K562 (cell line): ENCODE results near the gene PRKAG2. TPM values are rescaled to one million over a fixed set of nuclear protein-coding genes. Genes with fewer than 3 reads are reported as not detected.
A peak's percentile ranks its signal among the peaks of the same experiment; 100 is the strongest.

Experiments
- ARID1B ChIP-seq: fragments of 450-650 bp; IDR thresholded peaks from 2 replicates; pipeline ENCODE4 v1.6.1; 2016; ENCODE audit warnings: antibody characterized with exemption, mild to moderate bottlenecking, inconsistent platforms
- ARID4B ChIP-seq: sonication (generic); formaldehyde crosslinking; IDR thresholded peaks from 2 replicates; pipeline ENCODE4 v1.8.0; 2022; ENCODE audit warnings: mild to moderate bottlenecking, missing genetic modification reagents
- BHLHE40 ChIP-seq: IDR thresholded peaks from 2 replicates; pipeline ENCODE4 v1.6.1; 2011; ENCODE audit warnings: low read length, improper control_type of control experiment
- BRD4 ChIP-seq: fragments of 200-600 bp; sonication (generic); IDR thresholded peaks from 2 replicates; pipeline ENCODE4 v1.6.1; 2017; ENCODE audit warnings: inconsistent platforms
- CBX3 ChIP-seq, 2 experiments: IDR thresholded peaks; 1 replicate in 1 of 2; 2 replicates in 1 of 2; pipeline ENCODE4 v1.6.1; 2012; ENCODE audit warnings: inconsistent platforms in 2 of 2, low read length in 2 of 2, borderline replicate concordance in 1 of 2, control low read depth in 1 of 2
- E4F1 ChIP-seq: fragments of 250-450 bp; sonication (Bioruptor Pico); IDR thresholded peaks from 2 replicates; pipeline ENCODE4 v1.5.0; 2021; ENCODE audit warnings: mild to moderate bottlenecking, borderline replicate concordance
- HMGXB4 ChIP-seq: sonication (generic); formaldehyde crosslinking; IDR thresholded peaks from 2 replicates; pipeline ENCODE4 v1.8.1; 2023; ENCODE audit warnings: mild to moderate bottlenecking, missing genetic modification reagents
- LARP7 ChIP-seq: fragments of 450-650 bp; IDR thresholded peaks from 2 replicates; pipeline ENCODE4 v1.6.1; 2016
- NONO ChIP-seq, 2 experiments: fragments of 200-400 bp in 1 of 2; fragments of 450-650 bp in 1 of 2; formaldehyde crosslinking in 1 of 2; IDR thresholded peaks; 2 replicates each; pipeline ENCODE4 v1.6.1; 2017; ENCODE audit warnings: low read depth in 2 of 2, mild to moderate bottlenecking in 2 of 2, moderate library complexity in 2 of 2, low read length in 1 of 2
- RUNX1 ChIP-seq: sonication (generic); IDR thresholded peaks from 2 replicates; pipeline ENCODE4 v1.6.1; 2016; ENCODE audit warnings: antibody characterized with exemption, low read depth
- SETDB1 ChIP-seq: IDR thresholded peaks from one replicate; pipeline ENCODE4 v1.6.1; 2012; ENCODE audit warnings: low read length, control low read depth, inconsistent platforms
- SMARCB1 ChIP-seq: IDR thresholded peaks from 2 replicates; pipeline ENCODE4 v1.6.1; 2011; ENCODE audit warnings: improper control_type of control experiment, low read depth; ENCODE audit not compliant: insufficient read length
- SREBF2 ChIP-seq: sonication (generic); formaldehyde crosslinking; IDR thresholded peaks from 2 replicates; pipeline ENCODE4 v1.4.0; 2020; ENCODE audit warnings: mild to moderate bottlenecking, missing genetic modification reagents
- TEAD2 ChIP-seq: fragments of 450-650 bp; IDR thresholded peaks from 2 replicates; pipeline ENCODE4 v1.6.1; 2016; ENCODE audit warnings: missing genetic modification characterization, control low read depth, missing compliant biosample characterization
- ZBTB1 ChIP-seq: sonication (generic); formaldehyde crosslinking; IDR thresholded peaks from 2 replicates; pipeline ENCODE4 v1.8.1; 2023; ENCODE audit warnings: missing genetic modification reagents, low read depth, mild to moderate bottlenecking, borderline replicate concordance
- ZNF740 ChIP-seq, 3 experiments: fragments of 200-800 bp in 1 of 3; sonication (Bioruptor generic) in 1 of 3; sonication (generic) in 1 of 3; formaldehyde crosslinking in 1 of 3; IDR thresholded peaks; 2 replicates each; pipeline versions ENCODE4 v1.6.1 to v1.8.0; 2016 to 2022; ENCODE audit warnings: mild to moderate bottlenecking in 2 of 3, missing compliant biosample characterization in 2 of 3, missing genetic modification characterization in 2 of 3, missing genetic modification reagents in 1 of 3
- ZNF830 ChIP-seq: fragments of 250-450 bp; sonication (Bioruptor Pico); IDR thresholded peaks from 2 replicates; pipeline ENCODE4 v1.5.0; 2021; ENCODE audit warnings: mild to moderate bottlenecking
- polyA plus RNA-seq, 8 experiments: library from polyadenylated mRNA; depleted of rRNA in 4 of 8; stranded (reverse) in 5 of 8; unstranded in 3 of 8; fragments of >200 nt; fragmentation: Nextera tagmentation in 2 of 8; fragmentation: Illumina TruSeq in 1 of 8; extraction: Ambion mirVana in 2 of 8; extraction: Trizol in 1 of 8; gene quantifications; 2 replicates each; pipeline versions ENCODE4 v1.2.1 to v1.2.3, GENCODE V29; 2011 to 2014; ENCODE audit warnings: inconsistent platforms in 1 of 8, missing spikeins in 1 of 8
- total RNA-seq, 7 experiments: library from RNA; depleted of rRNA in 6 of 7; stranded (reverse); fragments of >200 nt in 6 of 7; fragmentation: Illumina TruSeq in 2 of 7; extraction: Trizol in 2 of 7; gene quantifications; 2 replicates each; pipeline versions ENCODE4 v1.2.1 to v1.2.3, GENCODE V29; 2011 to 2021; ENCODE audit warnings: low replicate concordance in 1 of 7

The PRKAG2 gene
- total and polyA plus RNA-seq, 9 of the 15 experiments (the other 6 are each of a cell fraction or from before 2014, with no cell fraction given), result 0.99 to 5.6 (median 3.3) TPM

- no peak for TF ChIP-seq TEAD2 (tag)
- no peak for TF ChIP-seq ARID1B
- TF ChIP-seq CBX3 (IDR thresholded peaks at IDR 0.05; ENCODE audit: borderline replicate concordance in 1 of 2, low read length in 2 of 2), result peak in 1 of 2 experiments; percentile 37; a peak in 1 of 3 replicates
- TF ChIP-seq RUNX1, result peak; percentile 27; the same call in 1 of the 2 replicates
- TF ChIP-seq ZNF740 (CRISPR knock-in tag; IDR thresholded peaks at IDR 0.05), result no peak
- peak in 1 of 2 experiments; percentile 63; a peak in 1 of 4 replicates for TF ChIP-seq ZNF740 (tag; IDR thresholded peaks at IDR 0.05)
- TF ChIP-seq BHLHE40, result no peak
- TF ChIP-seq LARP7, result no peak
- TF ChIP-seq BRD4, result 0 out of 2 replicates have a peak, but pooled peaks have one; percentile 29
- TF ChIP-seq ZNF830 (CRISPR knock-in tag), result peak; percentile 35; the same call in 1 of the 2 replicates
- TF ChIP-seq ZBTB1 (CRISPR knock-in tag), result 0 out of 2 replicates have a peak, but pooled peaks have one; percentile 2
- TF ChIP-seq SETDB1, result no peak
- TF ChIP-seq SMARCB1, result no peak
- no peak for TF ChIP-seq ARID4B (CRISPR knock-in tag)
- TF ChIP-seq NONO (IDR thresholded peaks at IDR 0.05; ENCODE audit: low read depth in 2 of 2, low read length in 1 of 2), result 0 out of 4 replicates have a peak, but pooled peaks of 1 of the 2 experiments have one; percentile 55
- 0 out of 2 replicates have a peak, but pooled peaks have one; percentile 40 for TF ChIP-seq E4F1 (CRISPR knock-in tag)
- TF ChIP-seq HMGXB4 (CRISPR knock-in tag), result peak; percentile 10; the same call in 1 of the 2 replicates
- no peak for TF ChIP-seq SREBF2 (CRISPR knock-in tag)
Measured at GRCh38 chr7:151520419-151521261, 356.3 kb downstream of the PRKAG2 start (continued).
